Prostate gland (tissue), 2 donors: ENCODE data around the gene DCLK2. TPM values are rescaled to one million over a fixed set of nuclear protein-coding genes. Genes with fewer than 3 reads are reported as not detected.
A peak's percentile ranks its signal among the peaks of the same experiment; 100 is the strongest.

Experiments used
- DNase-seq: peaks from one replicate; pipeline ENCODE4 v3.0.0-alpha.2; 2019; ENCODE audit warnings: low spot score
- H3K27ac ChIP-seq, 2 donors: fragments of 200-600 bp; sonication (generic); 2 replicates each; pipeline ENCODE4 v1.5.1; 2017 to 2019
- H3K27me3 ChIP-seq: fragments of 200-600 bp; sonication (generic); replicated peaks from 2 replicates; pipeline ENCODE4 v1.5.1; 2019; ENCODE audit not compliant: insufficient read depth
- H3K36me3 ChIP-seq, 2 donors: fragments of 200-600 bp; sonication (generic); 1 replicate in 1 of 2; 2 replicates in 1 of 2; pipeline versions ENCODE4 v1.5.1 to v1.8.1; 2017 to 2019
- H3K4me1 ChIP-seq: fragments of 200-600 bp; sonication (generic); replicated peaks from 2 replicates; pipeline ENCODE4 v1.5.1; 2019
- H3K4me3 ChIP-seq, 2 donors: fragments of 200-600 bp; sonication (generic); 2 replicates each; pipeline ENCODE4 v1.5.1; 2017 to 2019
- H3K9me3 ChIP-seq: fragments of 200-600 bp; sonication (generic); 2 replicates; pipeline ENCODE4 v1.5.1; 2017
- CTCF ChIP-seq, 4 experiments: fragments of 200-600 bp in 2 of 4; fragments of 450-650 bp in 2 of 4; sonication (generic) in 2 of 4; IDR thresholded peaks; 1 replicate in 3 of 4; 2 replicates in 1 of 4; pipeline ENCODE4 v1.5.1; 2016 to 2019; ENCODE audit warnings: antibody characterized with exemption in 4 of 4, mild to moderate bottlenecking in 2 of 4, moderate library complexity in 2 of 4
- POLR2A ChIP-seq: fragments of 450-650 bp; IDR thresholded peaks from one replicate; pipeline ENCODE4 v1.6.1; 2016; ENCODE audit warnings: antibody characterized with exemption, mild to moderate bottlenecking
- POLR2AphosphoS5 ChIP-seq: sonication (generic); formaldehyde crosslinking; IDR thresholded peaks from one replicate; pipeline ENCODE4 v1.6.1; 2017; ENCODE audit warnings: antibody characterized with exemption
- WGBS: methylation state at CpG from one replicate; pipeline ENCODE4 v1.1.5; 2018; 5-methylcytosine and 5-hydroxymethylcytosine counted together
- intact Hi-C: fragments of 100-400 bp; cut with DNase I; formaldehyde crosslinking; loops from one replicate; pipeline ENCODE4 v1.14.2; 2022
- total RNA-seq, 2 donors: library from RNA; depleted of rRNA; stranded (reverse); fragments of >200 nt; gene quantifications; one replicate each; pipeline ENCODE4 v1.1.0, GENCODE V29; 2016

Gene DCLK2
- total RNA-seq, 2 donors from 2014 or later: 3.3 to 18.6 TPM

GRCh38 chr4:150237110-150237872 lies 159.0 kb downstream of the DCLK2 start:
- no peak overlapping the region for H3K27ac ChIP-seq
- H3K36me3 ChIP-seq: no peaks in the 10 kb centered on the region
- no peaks in the 10 kb centered on the region for H3K4me1 ChIP-seq
- intact Hi-C loops: no loop called here
- H3K4me3 ChIP-seq: no peak overlapping the region
- no peaks in the 10 kb centered on the region for H3K27me3 ChIP-seq
- no peak for DNase-seq
- WGBS: 46% methylated on average over 6 of the region's 6 CpGs
- H3K9me3 ChIP-seq: no peaks in the 10 kb centered on the region
- no peak for TF ChIP-seq CTCF (IDR thresholded peaks at IDR 0.05)
- no peak for TF ChIP-seq POLR2AphosphoS5
- no peak for TF ChIP-seq POLR2A

GRCh38 chr4:150238591-150238990 lies 160.3 kb downstream of the DCLK2 start:
- TF ChIP-seq POLR2A: no peak
- TF ChIP-seq POLR2AphosphoS5: no peak
- TF ChIP-seq CTCF (IDR thresholded peaks at IDR 0.05): no peak
- intact Hi-C loops: no loop called here
- no peak for DNase-seq
- 93% methylated on average over 1 of the region's 1 CpG for WGBS
- H3K27me3 ChIP-seq: no peaks in the 10 kb centered on the region
- no peaks in the 10 kb centered on the region for H3K4me1 ChIP-seq
- H3K36me3 ChIP-seq: no peaks in the 10 kb centered on the region
- H3K27ac ChIP-seq: no peak overlapping the region
- H3K4me3 ChIP-seq: no peak overlapping the region
- no peaks in the 10 kb centered on the region for H3K9me3 ChIP-seq

- Histone ChIP-seq H3K9me3 (no peaks in the 10 kb centered on the region), H3K4me3 (no peak overlapping the region), H3K36me3 (no peaks in the 10 kb centered on the region), H3K4me1 (no peaks in the 10 kb centered on the region), H3K27ac (no peak overlapping the region), H3K27me3 (no peaks in the 10 kb centered on the region)
- intact Hi-C loops: loop anchor here (5.0 kb wide), 1 partner anchor 233 kb away; no protein-coding TSS in a partner anchor
- no peak for DNase-seq
- TF ChIP-seq POLR2AphosphoS5 (no peak), CTCF (IDR thresholded peaks at IDR 0.05) (no peak), POLR2A (no peak)
Measured at GRCh38 chr4:150240011-150240410, 161.8 kb downstream of the DCLK2 start.

- no peaks in the 10 kb centered on the region for H3K4me1 ChIP-seq
- no peak for DNase-seq
- intact Hi-C loops: loop anchor here (2.0 to 5.0 kb wide), 2 partner anchors 164 to 236 kb away; partner anchors contain the start of gene DCLK2
- no peaks in the 10 kb centered on the region for H3K9me3 ChIP-seq
- no peaks in the 10 kb centered on the region for H3K27me3 ChIP-seq
- H3K4me3 ChIP-seq: no peak overlapping the region
- TF ChIP-seq CTCF (IDR thresholded peaks at IDR 0.05) (peak; percentile 45 to 70 (median 64)), POLR2AphosphoS5 (no peak), POLR2A (no peak)
- no peak overlapping the region for H3K27ac ChIP-seq
- 51% methylated on average over 6 of the region's 6 CpGs for WGBS
- no peaks in the 10 kb centered on the region for H3K36me3 ChIP-seq
Measured at GRCh38 chr4:150242820-150243458, 164.7 kb downstream of the DCLK2 start.
